HL-60 (cell line): Measurements from ENCODE around the gene SNX1.

Source experiments
- CTCF ChIP-seq: IDR thresholded peaks from one replicate; pipeline ENCODE4 v1.5.1; 2011; ENCODE audit warnings: low read length, control low read depth, inconsistent platforms; ENCODE audit not compliant: insufficient read depth
- GABPA ChIP-seq: IDR thresholded peaks from 2 replicates; pipeline ENCODE4 v1.6.1; 2012; ENCODE audit warnings: low read depth
- POLR2AphosphoS5 ChIP-seq: IDR thresholded peaks from 2 replicates; pipeline ENCODE4 v1.6.1; 2012; ENCODE audit warnings: low read depth
- REST ChIP-seq: IDR thresholded peaks from 2 replicates; pipeline ENCODE4 v1.6.1; 2012; ENCODE audit warnings: low read depth; ENCODE audit not compliant: insufficient replicate concordance
- SPI1 ChIP-seq: IDR thresholded peaks from 2 replicates; pipeline ENCODE4 v1.6.1; 2012; ENCODE audit warnings: low read depth, mild to moderate bottlenecking, borderline replicate concordance

GRCh38 chr15:64148168-64148567 lies 52.4 kb downstream of the SNX1 start:
- TF ChIP-seq CTCF (no peak), GABPA (no peak), POLR2AphosphoS5 (no peak), REST (no peak), SPI1 (no peak)
